HCT116 (cell line): ENCODE results near the gene LRBA. TPM values are rescaled to one million over a fixed set of nuclear protein-coding genes. Genes with fewer than 3 reads are reported as not detected.

Experiments
- ATAC-seq: fragments of 200-7000 bp; cut with Tn5 transposase; 2 replicates; pipeline ENCODE4 v1.9.1; 2020; ENCODE audit warnings: mild to moderate bottlenecking, moderate library complexity
- BruUV-seq: library from RNA; stranded (reverse); fragments of 400-500 nt; replicated peaks from 2 replicates; lab custom pipeline; 2021; lab: Mats Ljungman, UMichigan
- CTCF ChIA-PET: fragments of 300-600 bp; sonication (Branson Sonifier 250); formaldehyde crosslinking; loops from one replicate; lab custom pipeline; 2021; ENCODE audit warnings: antibody characterized with exemption; lab: Charles Lee
- POLR2A ChIA-PET: fragments of 300-600, 350-600 bp; sonication (Branson Sonifier 250); formaldehyde crosslinking; loops from one replicate; lab custom pipeline; 2021; ENCODE audit warnings: antibody characterized with exemption; lab: Charles Lee
- RAD21 ChIA-PET, 2 experiments: fragments of 300-600 bp; sonication (Branson Sonifier 250); formaldehyde crosslinking; loops; one replicate each; lab custom pipeline; 2023; ENCODE audit warnings: low total read pairs in 2 of 2; ENCODE audit not compliant: uncharacterized antibody in 2 of 2, unreplicated experiment in 2 of 2, low non-redundant PET in 1 of 2; lab: Charles Lee
- DNase-seq: peaks from one replicate; pipeline ENCODE4 v3.0.0-alpha.2; 2010; ENCODE audit warnings: low read depth, low spot score
- H2AFZ ChIP-seq: fragments of 200-600 bp; shearing (Covaris generic), sonication (generic); 2 replicates; pipeline ENCODE4 v1.6.1; 2017; ENCODE audit warnings: low read depth, mixed run types, mixed read lengths, antibody characterized with exemption, low read length; ENCODE audit not compliant: poor library complexity, severe bottlenecking
- H3K27ac ChIP-seq: 2 replicates; pipeline ENCODE4 v1.5.1; 2012; ENCODE audit warnings: low read depth, low read length
- H3K27me3 ChIP-seq: fragments of 200-600 bp; sonication (generic); 2 replicates; pipeline ENCODE4 v1.6.1; 2016; ENCODE audit warnings: mixed run types, low read length, mixed read lengths; ENCODE audit not compliant: insufficient read depth
- H3K36me3 ChIP-seq, 2 experiments: fragments of 200-500 bp in 1 of 2; fragments of 200-600 bp in 1 of 2; sonication (Bioruptor generic) in 1 of 2; sonication (generic) in 1 of 2; 2 replicates each; pipeline versions ENCODE4 v1.5.1 to v1.6.1; 2014 to 2016; ENCODE audit warnings: low read length in 2 of 2, inconsistent platforms in 1 of 2, mixed read lengths in 1 of 2, mixed run types in 1 of 2; ENCODE audit not compliant: insufficient read depth in 2 of 2, control insufficient read depth in 1 of 2
- H3K4me1 ChIP-seq, 2 experiments: fragments of 200-600 bp in 1 of 2; sonication (generic) in 1 of 2; 2 replicates each; pipeline versions ENCODE4 v1.5.1 to v1.6.1; 2012 to 2017; ENCODE audit warnings: low read length in 2 of 2, inconsistent platforms in 1 of 2, mild to moderate bottlenecking in 1 of 2, mixed read lengths in 1 of 2, mixed run types in 1 of 2, moderate library complexity in 1 of 2; ENCODE audit not compliant: insufficient read depth in 2 of 2, control insufficient read depth in 1 of 2
- H3K4me2 ChIP-seq: fragments of 200-600 bp; sonication (generic); 2 replicates; pipeline ENCODE4 v1.6.1; 2017; ENCODE audit warnings: mixed run types, low read length, mixed read lengths
- H3K4me3 ChIP-seq, 2 experiments: fragments of 200-600 bp in 1 of 2; sonication (generic) in 1 of 2; replicated peaks in 1 of 2; 2 replicates each; pipeline ENCODE4 v1.5.1; 2011 to 2016; ENCODE audit warnings: low read length in 2 of 2, control low read depth in 1 of 2, low read depth in 1 of 2, mild to moderate bottlenecking in 1 of 2, mixed read lengths in 1 of 2, mixed run types in 1 of 2
- H3K79me2 ChIP-seq: fragments of 200-600 bp; sonication (generic); 2 replicates; pipeline ENCODE4 v1.6.1; 2017; ENCODE audit warnings: mild to moderate bottlenecking, mixed run types, low read length, moderate library complexity, mixed read lengths; ENCODE audit not compliant: insufficient read depth
- H3K9ac ChIP-seq: fragments of 200-600 bp; sonication (generic); 2 replicates; pipeline ENCODE4 v1.6.1; 2016; ENCODE audit warnings: low read length, mixed read lengths
- H3K9me2 ChIP-seq: fragments of 200-600 bp; sonication (generic), shearing (Covaris generic); 2 replicates; pipeline ENCODE4 v1.6.1; 2017; ENCODE audit warnings: mixed run types, mild to moderate bottlenecking, moderate library complexity; ENCODE audit not compliant: insufficient read depth
- H3K9me3 ChIP-seq, 2 experiments: fragments of 200-500 bp in 1 of 2; fragments of 200-600 bp in 1 of 2; sonication (Bioruptor generic) in 1 of 2; sonication (generic) in 1 of 2; 2 replicates each; pipeline ENCODE4 v1.6.1; 2014 to 2017; ENCODE audit warnings: low read length in 2 of 2, mixed read lengths in 2 of 2, inconsistent platforms in 1 of 2, low read depth in 1 of 2, mild to moderate bottlenecking in 1 of 2, mixed run types in 1 of 2, moderate library complexity in 1 of 2; ENCODE audit not compliant: control insufficient read depth in 1 of 2, insufficient read depth in 1 of 2
- H4K20me1 ChIP-seq: fragments of 200-600 bp; sonication (generic), shearing (Covaris generic); 2 replicates; pipeline ENCODE4 v1.6.1; 2017; ENCODE audit warnings: mixed run types, mild to moderate bottlenecking, moderate library complexity; ENCODE audit not compliant: insufficient read depth
- ATF3 ChIP-seq: IDR thresholded peaks from 2 replicates; pipeline ENCODE4 v1.6.1; 2012
- EGR1 ChIP-seq: IDR thresholded peaks from 2 replicates; pipeline ENCODE4 v1.6.1; 2012; ENCODE audit warnings: low read depth
- RAD21 ChIP-seq: IDR thresholded peaks from 2 replicates; pipeline ENCODE4 v1.6.1; 2012; ENCODE audit warnings: low read depth, mild to moderate bottlenecking
- ZBTB33 ChIP-seq: IDR thresholded peaks from 2 replicates; pipeline ENCODE4 v1.6.1; 2011; ENCODE audit warnings: mild to moderate bottlenecking, low read length, moderate library complexity; ENCODE audit not compliant: insufficient replicate concordance; ENCODE audit errors: extremely low read depth
- ZNF274 ChIP-seq: fragments of 200-500 bp; sonication (Bioruptor generic); IDR thresholded peaks from 2 replicates; pipeline ENCODE4 v1.6.1; 2014; ENCODE audit warnings: mild to moderate bottlenecking, low read depth, low read length, inconsistent platforms
- intact Hi-C: fragments of 100-400 bp; cut with micrococcal nuclease; formaldehyde crosslinking; loops from 2 replicates; pipeline ENCODE4 v1.10.0; 2022
- total RNA-seq: library from RNA; stranded (reverse); gene quantifications from one replicate; pipeline ENCODE4 v1.2.1, GENCODE V29; 2021; ENCODE audit not compliant: unreplicated experiment

The LRBA gene
- total RNA-seq, 1 experiment from 2014 or later = 79.8 TPM

GRCh38 chr4:150714462-150715438 is 300.3 kb downstream of the LRBA start:
- no peak overlapping the region for H2AFZ ChIP-seq
- H3K36me3 ChIP-seq = no peaks in the 10 kb centered on the region
- CTCF ChIA-PET = no interaction called here
- H3K4me3 ChIP-seq = no peak overlapping the region
- H3K79me2 ChIP-seq = no peaks in the 10 kb centered on the region
- POLR2A ChIA-PET = no interaction called here
- no peaks in the 10 kb centered on the region for H3K27me3 ChIP-seq
- no TSS peak for BruUV-seq
- TF ChIP-seq ZNF274 (no peak), ZBTB33 (no peak), EGR1 (no peak), RAD21 (no peak), ATF3 (no peak)
- H4K20me1 ChIP-seq = no peaks in the 10 kb centered on the region
- intact Hi-C loops = no loop called here
- ATAC-seq (no peak), DNase-seq (no peak)
- H3K4me2 ChIP-seq = no peak overlapping the region
- H3K9me3 ChIP-seq = no peaks in the 10 kb centered on the region
- H3K27ac ChIP-seq = no peak overlapping the region
- no peaks in the 10 kb centered on the region for H3K4me1 ChIP-seq
- RAD21 ChIA-PET = no interaction called here
- no peak overlapping the region for H3K9ac ChIP-seq
- H3K9me2 ChIP-seq = no peaks in the 10 kb centered on the region
